ENCODE results near the gene CBFB.

DNA sequence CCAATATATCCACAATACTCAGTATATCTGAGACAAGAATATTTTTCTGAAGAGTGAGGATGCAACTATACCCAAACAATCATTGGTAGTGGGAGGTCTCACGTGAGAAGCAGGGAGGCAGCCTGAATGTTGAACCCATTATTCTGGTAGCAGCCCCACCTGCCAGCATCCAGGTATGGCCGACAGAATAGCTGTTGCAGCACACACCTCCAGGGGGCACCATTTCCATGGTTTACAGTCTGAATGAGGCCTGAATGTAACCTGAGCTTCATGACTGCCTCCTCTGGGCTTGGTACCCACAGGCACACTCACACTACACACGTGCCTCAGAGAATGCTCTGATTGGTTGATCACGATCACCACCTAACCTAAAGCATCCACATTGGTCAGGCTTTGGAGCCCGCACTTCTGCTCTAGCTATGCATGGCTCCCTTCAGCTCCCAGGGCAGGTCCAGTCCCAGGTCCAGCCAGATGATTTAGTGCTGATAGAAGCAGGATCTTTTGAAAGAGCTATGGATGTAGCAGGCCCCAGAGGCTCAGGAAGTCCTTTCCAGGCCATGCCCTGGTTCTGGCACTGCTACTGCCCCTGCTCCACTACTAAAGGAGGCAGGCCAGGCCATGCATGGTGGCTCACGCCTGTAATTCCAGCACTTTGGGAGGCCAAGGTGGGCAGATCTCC is 11.0 kb upstream of the CBFB start:
- TF ChIP-seq, protein P1, sequence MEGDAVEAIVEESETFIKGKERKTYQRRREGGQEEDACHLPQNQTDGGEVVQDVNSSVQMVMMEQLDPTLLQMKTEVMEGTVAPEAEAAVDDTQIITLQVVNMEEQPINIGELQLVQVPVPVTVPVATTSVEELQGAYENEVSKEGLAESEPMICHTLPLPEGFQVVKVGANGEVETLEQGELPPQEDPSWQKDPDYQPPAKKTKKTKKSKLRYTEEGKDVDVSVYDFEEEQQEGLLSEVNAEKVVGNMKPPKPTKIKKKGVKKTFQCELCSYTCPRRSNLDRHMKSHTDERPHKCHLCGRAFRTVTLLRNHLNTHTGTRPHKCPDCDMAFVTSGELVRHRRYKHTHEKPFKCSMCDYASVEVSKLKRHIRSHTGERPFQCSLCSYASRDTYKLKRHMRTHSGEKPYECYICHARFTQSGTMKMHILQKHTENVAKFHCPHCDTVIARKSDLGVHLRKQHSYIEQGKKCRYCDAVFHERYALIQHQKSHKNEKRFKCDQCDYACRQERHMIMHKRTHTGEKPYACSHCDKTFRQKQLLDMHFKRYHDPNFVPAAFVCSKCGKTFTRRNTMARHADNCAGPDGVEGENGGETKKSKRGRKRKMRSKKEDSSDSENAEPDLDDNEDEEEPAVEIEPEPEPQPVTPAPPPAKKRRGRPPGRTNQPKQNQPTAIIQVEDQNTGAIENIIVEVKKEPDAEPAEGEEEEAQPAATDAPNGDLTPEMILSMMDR (conservative IDR thresholded peaks at IDR 0.05; ENCODE audit: low read depth, low read length), result peak; percentile 96
- no peak for TF ChIP-seq EZH2 (IDR thresholded peaks at IDR 0.05; ENCODE audit: borderline replicate concordance, low read depth, low read length, poor library complexity, severe bottlenecking)
